Mesodermal cell (in vitro differentiated cells): ENCODE results near the gene MEPE.
A peak's percentile ranks its signal among the peaks of the same experiment; 100 is the strongest.

Experiments used
- H3K27ac ChIP-seq: 2 replicates; pipeline ENCODE4 v1.7.0; 2013; ENCODE audit warnings: mild to moderate bottlenecking, low read depth, low read length, moderate library complexity; ENCODE audit not compliant: severe bottlenecking
- H3K36me3 ChIP-seq: 2 replicates; pipeline ENCODE4 v1.7.1; 2013; ENCODE audit warnings: mild to moderate bottlenecking, low read length, moderate library complexity; ENCODE audit not compliant: control insufficient read depth, insufficient read depth
- H3K4me1 ChIP-seq: one replicate; pipeline ENCODE4 v1.7.1; 2013; ENCODE audit warnings: mild to moderate bottlenecking, low read length; ENCODE audit not compliant: insufficient read depth, control insufficient read depth, poor library complexity, severe bottlenecking
- H3K4me3 ChIP-seq: 2 replicates; pipeline ENCODE4 v1.7.0; 2013; ENCODE audit warnings: low read length, control low read depth, mild to moderate bottlenecking; ENCODE audit not compliant: insufficient read depth, poor library complexity, severe bottlenecking; ENCODE audit errors: extremely low read depth
- H3K9me3 ChIP-seq: 2 replicates; pipeline ENCODE4 v1.7.1; 2013; ENCODE audit warnings: mild to moderate bottlenecking, low read length, moderate library complexity; ENCODE audit not compliant: control insufficient read depth
- WGBS, 2 experiments: methylation state at CpG; one replicate each; pipeline ENCODE4 v1.1.5; 2013; ENCODE audit warnings: missing lambda C conversion rate in 2 of 2; ENCODE audit not compliant: insufficient coverage in 2 of 2; 5-methylcytosine and 5-hydroxymethylcytosine counted together

MEPE gene

GRCh38 chr4:87856816-87857215 is 24.0 kb downstream of the MEPE start:
- Histone ChIP-seq H3K4me1 (peaks cover 29% of the 10 kb centered on the region), H3K4me3 (no peak overlapping the region), H3K36me3 (no peaks in the 10 kb centered on the region), H3K27ac (peak overlapping the region; percentile 47), H3K9me3 (peaks cover 6% of the 10 kb centered on the region)
- 67% methylated on average over 1 of the region's 1 CpG; no CpG with 5 or more reads in 1 of the 2 experiments for WGBS, 2 experiments

GRCh38 chr4:87857789-87858188 is 25.0 kb downstream of the MEPE start:
- 89 to 100% methylated on average over 3 of the region's 5 CpGs for WGBS, 2 experiments
- H3K27ac ChIP-seq: no peak overlapping the region
- no peaks in the 10 kb centered on the region for H3K36me3 ChIP-seq
- H3K4me1 ChIP-seq: peaks cover 29% of the 10 kb centered on the region
- H3K4me3 ChIP-seq: no peak overlapping the region
- peaks cover 6% of the 10 kb centered on the region for H3K9me3 ChIP-seq

- 80 to 100% methylated on average over 1 of the region's 2 CpGs for WGBS, 2 experiments
- H3K27ac ChIP-seq: no peak overlapping the region
These were observed 29.5 kb downstream of the MEPE start for GRCh38 chr4:87862236-87862635.

GRCh38 chr4:87863486-87863885 is 30.7 kb downstream of the MEPE start:
- H3K27ac ChIP-seq: no peak overlapping the region
- H3K36me3 ChIP-seq: no peaks in the 10 kb centered on the region
- 89 to 90% methylated on average over 11 to 17 of the region's 23 CpGs for WGBS, 2 experiments
- peaks cover 6% of the 10 kb centered on the region for H3K9me3 ChIP-seq
- no peak overlapping the region for H3K4me3 ChIP-seq
- peaks cover 18% of the 10 kb centered on the region for H3K4me1 ChIP-seq

More at GRCh38 chr4:87862236-87862635, 29.5 kb downstream of the MEPE start:
- Histone ChIP-seq H3K4me3 (no peak overlapping the region), H3K9me3 (peaks cover 6% of the 10 kb centered on the region), H3K36me3 (no peaks in the 10 kb centered on the region), H3K4me1 (peaks cover 24% of the 10 kb centered on the region)

GRCh38 chr4:87864321-87864720 is 31.6 kb downstream of the MEPE start:
- Histone ChIP-seq H3K4me3 (no peak overlapping the region), H3K27ac (no peak overlapping the region), H3K36me3 (no peaks in the 10 kb centered on the region), H3K4me1 (peaks cover 18% of the 10 kb centered on the region), H3K9me3 (peaks cover 6% of the 10 kb centered on the region)
- 100% methylated on average over 1 of the region's 2 CpGs for WGBS, 2 experiments

- H3K27ac ChIP-seq: peak overlapping the region; percentile 95
- 72 to 73% methylated on average over 2 of the region's 3 CpGs for WGBS, 2 experiments
- no peaks in the 10 kb centered on the region for H3K36me3 ChIP-seq
- peaks cover 6% of the 10 kb centered on the region for H3K9me3 ChIP-seq
- H3K4me3 ChIP-seq: no peak overlapping the region
- peaks cover 18% of the 10 kb centered on the region for H3K4me1 ChIP-seq
These were observed 32.5 kb downstream of the MEPE start for GRCh38 chr4:87865288-87865687.

GRCh38 chr4:87865960-87866598 is 33.3 kb downstream of the MEPE start:
- H3K4me3 ChIP-seq: no peak overlapping the region
- WGBS, 2 experiments: 0% methylated on average over 1 of the region's 1 CpG
- H3K9me3 ChIP-seq: peaks cover 5% of the 10 kb centered on the region
- no peaks in the 10 kb centered on the region for H3K36me3 ChIP-seq
- peaks cover 18% of the 10 kb centered on the region for H3K4me1 ChIP-seq
- peak overlapping the region; percentile 95 for H3K27ac ChIP-seq

- 56 to 60% methylated on average over 1 of the region's 1 CpG for WGBS, 2 experiments
- Histone ChIP-seq H3K4me1 (peaks cover 18% of the 10 kb centered on the region), H3K4me3 (no peak overlapping the region), H3K27ac (no peak overlapping the region), H3K9me3 (no peaks in the 10 kb centered on the region), H3K36me3 (no peaks in the 10 kb centered on the region)
These were observed 35.8 kb downstream of the MEPE start for GRCh38 chr4:87868522-87868921.

GRCh38 chr4:87872028-87872427 is 39.3 kb downstream of the MEPE start:
- Histone ChIP-seq H3K4me3 (no peak overlapping the region), H3K9me3 (no peaks in the 10 kb centered on the region), H3K27ac (no peak overlapping the region), H3K4me1 (peaks cover 2% of the 10 kb centered on the region), H3K36me3 (no peaks in the 10 kb centered on the region)
- no CpG with 5 or more reads among the region's 1 CpG for WGBS, 2 experiments

- H3K4me1 ChIP-seq: peaks cover 2% of the 10 kb centered on the region
- no peaks in the 10 kb centered on the region for H3K36me3 ChIP-seq
- no peak overlapping the region for H3K4me3 ChIP-seq
- no peak overlapping the region for H3K27ac ChIP-seq
- H3K9me3 ChIP-seq: no peaks in the 10 kb centered on the region
- WGBS, 2 experiments: 83 to 90% methylated on average over 1 to 2 of the region's 2 CpGs
These were observed 42.4 kb downstream of the MEPE start for GRCh38 chr4:87875191-87875590.

- Histone ChIP-seq H3K27ac (no peak overlapping the region), H3K9me3 (no peaks in the 10 kb centered on the region), H3K36me3 (no peaks in the 10 kb centered on the region), H3K4me3 (no peak overlapping the region), H3K4me1 (peaks cover 2% of the 10 kb centered on the region)
- 80% methylated on average over 1 of the region's 1 CpG; no CpG with 5 or more reads in 1 of the 2 experiments for WGBS, 2 experiments
These were observed 47.3 kb downstream of the MEPE start for GRCh38 chr4:87880106-87880505.
